ENCODE data around the gene DOCK7. TPM values are rescaled to one million over a fixed set of nuclear protein-coding genes. Genes with fewer than 3 reads are reported as not detected.
A peak's percentile ranks its signal among the peaks of the same experiment; 100 is the strongest.

Gene DOCK7
- total and polyA plus RNA-seq, 2 of the 13 experiments (the other 11 are each of a cell fraction or from before 2014, with no cell fraction given), result 45.7 to 67.2 TPM

- peak; percentile 86 to 99 for TF ChIP-seq ATF4 (CRISPR knock-in tag; IDR thresholded peaks at IDR 0.05)
- TF ChIP-seq ZNF780A (CRISPR knock-in tag; IDR thresholded peaks at IDR 0.05), result peak; percentile 54; the same call in 1 of the 2 replicates
- TF ChIP-seq ZBTB40 (IDR thresholded peaks at IDR 0.05), result no peak
- TF ChIP-seq ZBTB40 (CRISPR knock-in tag; IDR thresholded peaks at IDR 0.05), result peak; percentile 84
- peak; percentile 96 for TF ChIP-seq TEAD3 (CRISPR knock-in tag; optimal IDR thresholded peaks at IDR 0.05; ENCODE audit: borderline replicate concordance)
- TF ChIP-seq E2F5 (CRISPR knock-in tag; conservative IDR thresholded peaks at IDR 0.05), result no peak
- no peak for TF ChIP-seq ZNF713 (CRISPR knock-in tag; IDR thresholded peaks at IDR 0.05)
- TF ChIP-seq ZNF512 (CRISPR knock-in tag; IDR thresholded peaks at IDR 0.05), result no peak
- no peak for TF ChIP-seq HHEX (CRISPR knock-in tag; IDR thresholded peaks at IDR 0.05)
- peak; percentile 74; the same call in 1 of the 2 replicates for TF ChIP-seq HMG20A (CRISPR knock-in tag; IDR thresholded peaks at IDR 0.05; ENCODE audit: borderline replicate concordance)
- TF ChIP-seq ZFP1 (CRISPR knock-in tag; IDR thresholded peaks at IDR 0.05), result peak; percentile 88
- peak; percentile 50; the same call in 1 of the 2 replicates for TF ChIP-seq ZNF350 (CRISPR knock-in tag; IDR thresholded peaks at IDR 0.05; ENCODE audit: borderline replicate concordance, low read depth)
- TF ChIP-seq PRDM10 (CRISPR knock-in tag; IDR thresholded peaks at IDR 0.05; ENCODE audit: low read depth), result peak; percentile 62; the same call in 1 of the 2 replicates
These were observed 264.5 kb downstream of the DOCK7 start (continued) for GRCh38 chr1:62423580-62424242.

Measured in HepG2 (cell line).